ENCODE data around the gene ADAM30.
A peak's percentile ranks its signal among the peaks of the same experiment; 100 is the strongest.
"Not testable (repeated sequence)": the region's sequence is repeated elsewhere in the genome, so short reads cannot be mapped to it uniquely, and the experiment has no call there.

The ADAM30 gene

DNA sequence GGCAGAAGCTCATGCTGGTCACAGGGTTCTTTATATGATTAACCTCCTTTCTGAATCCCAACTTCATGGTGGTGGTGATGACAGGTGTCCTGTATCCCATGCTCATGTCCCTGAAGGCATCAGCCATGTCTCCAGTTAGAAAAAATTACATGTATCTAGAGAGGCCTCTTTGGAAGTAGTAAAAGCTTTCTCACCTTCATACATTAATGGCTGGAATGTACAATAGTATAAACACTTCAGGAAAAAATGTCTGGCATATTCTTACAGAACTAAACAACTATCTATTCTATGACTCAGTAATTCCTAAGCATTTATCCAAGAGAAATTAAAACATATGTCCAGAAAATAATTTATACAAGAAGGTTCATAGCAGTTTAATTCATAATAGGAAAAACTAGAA, 34.0 kb downstream of the ADAM30 start:
- no peak for DNase-seq

DNA sequence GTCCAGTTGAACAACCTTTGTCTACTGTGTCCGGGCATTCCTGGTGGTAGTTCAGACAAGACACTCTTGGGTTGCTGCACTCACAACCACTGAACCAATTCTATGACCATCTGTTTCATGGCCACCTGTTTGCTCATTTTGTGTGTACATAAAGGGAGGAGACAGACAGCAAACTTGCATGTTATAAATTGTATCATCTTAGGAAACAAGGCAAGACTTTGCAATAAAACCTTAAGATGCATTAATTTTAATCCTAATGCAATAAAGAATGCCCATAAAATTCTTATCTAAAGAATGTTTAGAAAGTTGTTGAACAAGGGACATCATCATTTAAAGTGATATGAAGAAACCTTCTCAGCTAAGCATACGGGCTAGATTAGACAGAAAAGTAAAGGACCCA, 34.8 kb downstream of the ADAM30 start:
- Histone ChIP-seq H3K14ac (ENCODE audit: low read length in 2 of 2) (no peak overlapping the region), H3K9ac (ENCODE audit: low read length) (no peak overlapping the region), H3K27ac (ENCODE audit: low read length, poor library complexity, severe bottlenecking) (no peak overlapping the region), H3K18ac (ENCODE audit: low read depth in 1 of 2, low read length in 2 of 2) (no peak overlapping the region), H3K4me1 (ENCODE audit: control insufficient read depth, insufficient read depth, low read depth, low read length) (peaks cover 3% of the 10 kb centered on the region), H3K36me3 (ENCODE audit: control insufficient read depth in 1 of 2, insufficient read depth in 2 of 2, low read depth in 1 of 2, low read length in 2 of 2) (no peaks in the 10 kb centered on the region), H2AFZ (ENCODE audit: low read depth, low read length) (no peak overlapping the region), H3K4me2 (ENCODE audit: low read length, poor library complexity, severe bottlenecking) (no peak overlapping the region), H2AK5ac (ENCODE audit: low read length, severe bottlenecking) (no peak overlapping the region), H3K9me3 (ENCODE audit: control insufficient read depth, low read length) (no peaks in the 10 kb centered on the region), H3K4ac (ENCODE audit: low read depth in 1 of 2, low read length in 2 of 2) (no peak overlapping the region), H4K91ac (ENCODE audit: low read length) (no peak overlapping the region), H3K79me1 (replicated peaks; ENCODE audit: low read length, poor library complexity, severe bottlenecking) (no peaks in the 10 kb centered on the region), H2BK5ac (ENCODE audit: low read depth, low read length, poor library complexity, severe bottlenecking) (no peak overlapping the region), H2BK15ac (ENCODE audit: low read depth, poor library complexity, severe bottlenecking) (no peak overlapping the region), H2BK12ac (ENCODE audit: low read length in 2 of 2) (no peak overlapping the region), H3K23ac (ENCODE audit: low read length in 2 of 2) (no peak overlapping the region), H3K27me3 (ENCODE audit: control insufficient read depth in 1 of 2, insufficient read depth in 1 of 2, low read length in 2 of 2) (no peaks in the 10 kb centered on the region), H4K8ac (ENCODE audit: low read length) (no peak overlapping the region), H2BK120ac (ENCODE audit: low read depth, low read length) (no peak overlapping the region), H3K4me3 (ENCODE audit: insufficient read depth in 1 of 2, low read depth in 1 of 2, low read length in 2 of 2) (no peak overlapping the region)
- WGBS = 95% methylated on average over 2 of the region's 2 CpGs
- no peak for DNase-seq

More for the DNA sequence above, 34.0 kb downstream of the ADAM30 start:
- Histone ChIP-seq H2BK5ac (ENCODE audit: low read depth, low read length, poor library complexity, severe bottlenecking) (no peak overlapping the region), H3K4me3 (ENCODE audit: insufficient read depth in 1 of 2, low read depth in 1 of 2, low read length in 2 of 2) (no peak overlapping the region), H4K8ac (ENCODE audit: low read length) (no peak overlapping the region), H3K23ac (ENCODE audit: low read length in 2 of 2) (no peak overlapping the region), H4K91ac (ENCODE audit: low read length) (no peak overlapping the region), H2BK120ac (ENCODE audit: low read depth, low read length) (no peak overlapping the region), H3K4me2 (ENCODE audit: low read length, poor library complexity, severe bottlenecking) (no peak overlapping the region), H3K9me3 (ENCODE audit: control insufficient read depth, low read length) (no peaks in the 10 kb centered on the region), H3K18ac (ENCODE audit: low read depth in 1 of 2, low read length in 2 of 2) (no peak overlapping the region), H3K4ac (ENCODE audit: low read depth in 1 of 2, low read length in 2 of 2) (no peak overlapping the region), H3K27me3 (ENCODE audit: control insufficient read depth in 1 of 2, insufficient read depth in 1 of 2, low read length in 2 of 2) (no peaks in the 10 kb centered on the region), H3K14ac (ENCODE audit: low read length in 2 of 2) (no peak overlapping the region), H3K79me1 (replicated peaks; ENCODE audit: low read length, poor library complexity, severe bottlenecking) (no peaks in the 10 kb centered on the region), H2BK12ac (ENCODE audit: low read length in 2 of 2) (no peak overlapping the region), H2AK5ac (ENCODE audit: low read length, severe bottlenecking) (no peak overlapping the region), H3K4me1 (ENCODE audit: control insufficient read depth, insufficient read depth, low read depth, low read length) (peaks cover 3% of the 10 kb centered on the region), H3K27ac (ENCODE audit: low read length, poor library complexity, severe bottlenecking) (no peak overlapping the region), H2AFZ (ENCODE audit: low read depth, low read length) (no peak overlapping the region), H3K36me3 (ENCODE audit: control insufficient read depth in 1 of 2, insufficient read depth in 2 of 2, low read depth in 1 of 2, low read length in 2 of 2) (no peaks in the 10 kb centered on the region), H2BK15ac (ENCODE audit: low read depth, poor library complexity, severe bottlenecking) (no peak overlapping the region), H3K9ac (ENCODE audit: low read length) (no peak overlapping the region)

DNA sequence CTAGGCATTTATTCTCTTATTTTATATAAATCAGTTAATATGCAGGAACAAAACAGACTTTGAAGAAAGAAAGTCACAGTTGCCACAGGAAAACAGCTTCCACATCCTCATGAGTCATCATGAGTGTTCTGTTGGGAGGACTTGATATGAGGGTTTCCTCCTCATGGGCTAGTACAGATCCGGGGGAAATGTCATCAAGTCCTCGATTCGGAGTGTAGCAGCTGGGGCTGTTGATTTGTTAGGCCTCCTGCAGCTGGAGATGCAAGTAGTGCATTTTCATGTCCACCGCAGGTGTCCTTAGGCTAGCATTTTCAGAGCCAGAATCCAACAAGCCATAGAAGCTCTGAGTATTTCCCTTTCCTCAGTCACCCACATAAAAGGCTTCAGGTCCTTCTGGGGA, 36.7 kb downstream of the ADAM30 start:
- Histone ChIP-seq H3K4me1 (ENCODE audit: control insufficient read depth, insufficient read depth, low read depth, low read length) (peaks cover 3% of the 10 kb centered on the region), H3K9me3 (ENCODE audit: control insufficient read depth, low read length) (no peaks in the 10 kb centered on the region)

GRCh38 chr1:119858556-119859214, 37.6 kb downstream of the ADAM30 start:
- H2AK5ac ChIP-seq (ENCODE audit: low read length, severe bottlenecking); H2BK120ac ChIP-seq (ENCODE audit: low read depth, low read length); H2BK15ac ChIP-seq (ENCODE audit: low read depth, poor library complexity, severe bottlenecking); H3K9ac ChIP-seq (ENCODE audit: low read length); DNase-seq; H3K9me3 ChIP-seq (ENCODE audit: control insufficient read depth, low read length); H3K23ac ChIP-seq (ENCODE audit: low read length in 2 of 2); H3K4ac ChIP-seq (ENCODE audit: low read depth in 1 of 2, low read length in 2 of 2); H3K4me3 ChIP-seq (ENCODE audit: insufficient read depth in 1 of 2, low read depth in 1 of 2, low read length in 2 of 2); H3K4me2 ChIP-seq (ENCODE audit: low read length, poor library complexity, severe bottlenecking); H3K79me1 ChIP-seq (replicated peaks; ENCODE audit: low read length, poor library complexity, severe bottlenecking); H3K27me3 ChIP-seq (ENCODE audit: control insufficient read depth in 1 of 2, insufficient read depth in 1 of 2, low read length in 2 of 2); H2AFZ ChIP-seq (ENCODE audit: low read depth, low read length); H3K14ac ChIP-seq (ENCODE audit: low read length in 2 of 2); H2BK5ac ChIP-seq (ENCODE audit: low read depth, low read length, poor library complexity, severe bottlenecking); H3K27ac ChIP-seq (ENCODE audit: low read length, poor library complexity, severe bottlenecking); H3K36me3 ChIP-seq (ENCODE audit: control insufficient read depth in 1 of 2, insufficient read depth in 2 of 2, low read depth in 1 of 2, low read length in 2 of 2); H4K91ac ChIP-seq (ENCODE audit: low read length); H2BK12ac ChIP-seq (ENCODE audit: low read length in 2 of 2); H3K4me1 ChIP-seq (ENCODE audit: control insufficient read depth, insufficient read depth, low read depth, low read length): not testable (repeated sequence)
- 57% methylated on average over 3 of the region's 4 CpGs for WGBS
- Histone ChIP-seq H3K18ac (ENCODE audit: low read depth in 1 of 2, low read length in 2 of 2) (peak overlapping the region; percentile 0 to 38), H4K8ac (ENCODE audit: low read length) (peak overlapping the region; percentile 12)

More for the DNA sequence above, 36.7 kb downstream of the ADAM30 start:
- Histone ChIP-seq H3K79me1 (replicated peaks; ENCODE audit: low read length, poor library complexity, severe bottlenecking) (no peaks in the 10 kb centered on the region), H3K9ac (ENCODE audit: low read length) (peak overlapping the region; percentile 13), H3K23ac (ENCODE audit: low read length in 2 of 2) (no peak overlapping the region), H2BK15ac (ENCODE audit: low read depth, poor library complexity, severe bottlenecking) (no peak overlapping the region), H2AK5ac (ENCODE audit: low read length, severe bottlenecking) (no peak overlapping the region), H3K18ac (ENCODE audit: low read depth in 1 of 2, low read length in 2 of 2) (peak overlapping the region; percentile 22 to 38), H3K27ac (ENCODE audit: low read length, poor library complexity, severe bottlenecking) (peak overlapping the region; percentile 23), H2BK12ac (ENCODE audit: low read length in 2 of 2) (peak overlapping the region in 1 of 2 experiments; percentile 13), H3K4ac (ENCODE audit: low read depth in 1 of 2, low read length in 2 of 2) (no peak overlapping the region), H3K4me3 (ENCODE audit: insufficient read depth in 1 of 2, low read depth in 1 of 2, low read length in 2 of 2) (no peak overlapping the region), H4K91ac (ENCODE audit: low read length) (no peak overlapping the region), H2AFZ (ENCODE audit: low read depth, low read length) (no peak overlapping the region), H4K8ac (ENCODE audit: low read length) (no peak overlapping the region), H3K36me3 (ENCODE audit: control insufficient read depth in 1 of 2, insufficient read depth in 2 of 2, low read depth in 1 of 2, low read length in 2 of 2) (no peaks in the 10 kb centered on the region), H3K27me3 (ENCODE audit: control insufficient read depth in 1 of 2, insufficient read depth in 1 of 2, low read length in 2 of 2) (no peaks in the 10 kb centered on the region), H3K14ac (ENCODE audit: low read length in 2 of 2) (no peak overlapping the region), H3K4me2 (ENCODE audit: low read length, poor library complexity, severe bottlenecking) (no peak overlapping the region), H2BK5ac (ENCODE audit: low read depth, low read length, poor library complexity, severe bottlenecking) (no peak overlapping the region), H2BK120ac (ENCODE audit: low read depth, low read length) (peak overlapping the region; percentile 52)
- peak; percentile 79 for DNase-seq
- 11% methylated on average over 4 of the region's 4 CpGs for WGBS
